ENCODE results near the gene JAG1.

DNA sequence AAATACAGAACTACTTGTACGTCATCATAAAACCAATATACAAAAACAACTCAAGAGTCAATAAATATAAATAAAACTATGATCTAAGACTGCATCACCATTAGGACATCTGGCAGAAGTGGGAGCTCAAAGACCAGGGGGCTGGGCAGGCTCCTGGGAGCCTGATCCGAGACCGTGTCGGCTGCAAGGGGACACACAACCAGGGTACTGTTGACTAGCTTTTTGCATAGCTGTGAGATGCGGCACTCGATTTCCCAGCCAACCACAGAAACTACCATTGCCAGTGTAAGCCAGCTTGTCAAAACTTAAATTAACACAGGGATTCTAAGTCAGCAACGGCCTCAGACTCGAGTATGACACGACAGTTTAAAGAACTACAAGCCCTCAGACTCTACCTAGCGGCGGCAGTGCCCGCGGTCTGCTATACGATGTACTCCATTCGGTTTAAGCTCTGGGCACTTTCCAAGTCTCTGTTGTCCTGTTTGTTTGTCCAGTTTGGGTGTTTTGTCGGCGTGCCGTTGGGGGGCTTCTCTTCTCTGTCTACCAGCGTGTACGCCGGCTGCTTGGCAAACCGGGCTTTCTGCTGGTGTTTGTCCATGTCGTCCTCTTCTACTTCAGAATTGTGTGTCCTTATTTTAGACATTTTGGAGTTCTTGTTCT is 34.6 kb downstream of the JAG1 start:
- TF ChIP-seq POLR2AphosphoS5 (IDR thresholded peaks at IDR 0.05): no peak
- no peak for TF ChIP-seq POLR2A (IDR thresholded peaks at IDR 0.05)

Data from suprapubic skin (tissue), 4 donors.